Smooth muscle cell (in vitro differentiated cells): ENCODE measurements around the gene KLHL30. TPM values are rescaled to one million over a fixed set of nuclear protein-coding genes. Genes with fewer than 3 reads are reported as not detected.

ENCODE experiments used
- DNase-seq: peaks from one replicate; lab custom pipeline; 2025; ENCODE audit not compliant: unreplicated experiment; lab: John Stamatoyannopoulos, UW
- H2AFZ ChIP-seq: fragments of 200-600 bp; sonication (generic); 2 replicates; pipeline ENCODE4 v1.6.0; 2016; ENCODE audit warnings: antibody characterized with exemption, low read depth, mild to moderate bottlenecking
- H3F3A ChIP-seq: fragments of 200-600 bp; sonication (generic); 2 replicates; pipeline ENCODE4 v1.6.0; 2017; ENCODE audit warnings: antibody characterized with exemption, low read depth
- H3K27ac ChIP-seq: fragments of 200-600 bp; sonication (generic); 2 replicates; pipeline ENCODE4 v1.5.1; 2016; ENCODE audit warnings: low read depth, mild to moderate bottlenecking
- H3K27me3 ChIP-seq: fragments of 200-600 bp; sonication (generic); 2 replicates; pipeline ENCODE4 v1.6.1; 2016; ENCODE audit warnings: low read depth, mild to moderate bottlenecking
- H3K36me3 ChIP-seq: fragments of 200-600 bp; sonication (generic); 2 replicates; pipeline ENCODE4 v1.5.1; 2016; ENCODE audit warnings: low read depth
- H3K4me1 ChIP-seq: fragments of 200-600 bp; sonication (generic); 2 replicates; pipeline ENCODE4 v1.5.1; 2016; ENCODE audit warnings: low read depth
- H3K4me2 ChIP-seq: fragments of 200-600 bp; sonication (generic); 2 replicates; pipeline ENCODE4 v1.6.0; 2016; ENCODE audit warnings: mild to moderate bottlenecking
- H3K4me3 ChIP-seq: fragments of 200-600 bp; sonication (generic); 2 replicates; pipeline ENCODE4 v1.5.1; 2016; ENCODE audit warnings: mild to moderate bottlenecking
- H3K79me2 ChIP-seq: fragments of 200-600 bp; sonication (generic); 2 replicates; pipeline ENCODE4 v1.6.0; 2016; ENCODE audit warnings: low read depth, mild to moderate bottlenecking
- H3K9ac ChIP-seq: fragments of 200-600 bp; sonication (generic); 2 replicates; pipeline ENCODE4 v1.6.0; 2016; ENCODE audit warnings: low read depth
- H3K9me3 ChIP-seq: fragments of 200-600 bp; sonication (generic); replicated peaks from 2 replicates; pipeline ENCODE4 v1.5.1; 2016; ENCODE audit warnings: low read depth
- H4K20me1 ChIP-seq: fragments of 200-600 bp; sonication (generic); 2 replicates; pipeline ENCODE4 v1.6.0; 2016; ENCODE audit warnings: low read depth
- WGBS: methylation state at CpG from one replicate; pipeline ENCODE4 v1.1.7; 2016; ENCODE audit warnings: low lambda C conversion rate; 5-methylcytosine and 5-hydroxymethylcytosine counted together
- polyA plus RNA-seq: library from polyadenylated mRNA; unstranded; fragments of >200 nt; fragmentation: Nextera tagmentation; extraction: Ambion mirVana; gene quantifications from 2 replicates; pipeline ENCODE4 v1.2.1, GENCODE V29; 2016
- total RNA-seq: library from RNA; depleted of rRNA; stranded (reverse); fragments of >200 nt; gene quantifications from 2 replicates; pipeline ENCODE4 v1.2.3, GENCODE V29; 2014
- TF ChIP-seq, protein P1 (sequence below): fragments of 200-600 bp; sonication (generic); IDR thresholded peaks from 2 replicates; pipeline ENCODE4 v1.5.1; 2017; ENCODE audit warnings: borderline replicate concordance, mild to moderate bottlenecking, antibody characterized with exemption; ENCODE audit not compliant: insufficient read depth, poor library complexity, severe bottlenecking

The KLHL30 gene
- total and polyA plus RNA-seq, 2 experiments from 2014 or later, result 0.31 TPM; not detected in 1

GRCh38 chr2:238127165-238128060 lies 11.1 kb upstream of the KLHL30 start:
- Histone ChIP-seq H3K27ac (no peak overlapping the region), H3K4me3 (no peak overlapping the region), H3K9me3 (no peaks in the 10 kb centered on the region), H3K4me2 (no peak overlapping the region), H3K9ac (no peak overlapping the region), H3K36me3 (no peaks in the 10 kb centered on the region), H2AFZ (no peak overlapping the region), H3K4me1 (no peaks in the 10 kb centered on the region), H3K27me3 (no peaks in the 10 kb centered on the region), H4K20me1 (no peaks in the 10 kb centered on the region), H3F3A (no peaks in the 10 kb centered on the region), H3K79me2 (no peaks in the 10 kb centered on the region)
- no peak for DNase-seq
- WGBS, result 86% methylated on average over 23 of the region's 36 CpGs
- TF ChIP-seq, protein P1, sequence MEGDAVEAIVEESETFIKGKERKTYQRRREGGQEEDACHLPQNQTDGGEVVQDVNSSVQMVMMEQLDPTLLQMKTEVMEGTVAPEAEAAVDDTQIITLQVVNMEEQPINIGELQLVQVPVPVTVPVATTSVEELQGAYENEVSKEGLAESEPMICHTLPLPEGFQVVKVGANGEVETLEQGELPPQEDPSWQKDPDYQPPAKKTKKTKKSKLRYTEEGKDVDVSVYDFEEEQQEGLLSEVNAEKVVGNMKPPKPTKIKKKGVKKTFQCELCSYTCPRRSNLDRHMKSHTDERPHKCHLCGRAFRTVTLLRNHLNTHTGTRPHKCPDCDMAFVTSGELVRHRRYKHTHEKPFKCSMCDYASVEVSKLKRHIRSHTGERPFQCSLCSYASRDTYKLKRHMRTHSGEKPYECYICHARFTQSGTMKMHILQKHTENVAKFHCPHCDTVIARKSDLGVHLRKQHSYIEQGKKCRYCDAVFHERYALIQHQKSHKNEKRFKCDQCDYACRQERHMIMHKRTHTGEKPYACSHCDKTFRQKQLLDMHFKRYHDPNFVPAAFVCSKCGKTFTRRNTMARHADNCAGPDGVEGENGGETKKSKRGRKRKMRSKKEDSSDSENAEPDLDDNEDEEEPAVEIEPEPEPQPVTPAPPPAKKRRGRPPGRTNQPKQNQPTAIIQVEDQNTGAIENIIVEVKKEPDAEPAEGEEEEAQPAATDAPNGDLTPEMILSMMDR, result no peak

- no peak for DNase-seq
- H3K4me2 ChIP-seq, result no peak overlapping the region
These were observed 10.4 kb upstream of the KLHL30 start for GRCh38 chr2:238128061-238128440.

GRCh38 chr2:238128534-238129001 lies 9.9 kb upstream of the KLHL30 start:
- DNase-seq, result no peak
- Histone ChIP-seq H4K20me1 (no peaks in the 10 kb centered on the region), H3K27me3 (no peaks in the 10 kb centered on the region), H3K27ac (no peak overlapping the region), H3K9ac (no peak overlapping the region), H3K4me3 (no peak overlapping the region), H3K79me2 (no peaks in the 10 kb centered on the region), H2AFZ (no peak overlapping the region), H3K9me3 (no peaks in the 10 kb centered on the region), H3K4me1 (no peaks in the 10 kb centered on the region), H3F3A (no peaks in the 10 kb centered on the region), H3K4me2 (no peak overlapping the region), H3K36me3 (no peaks in the 10 kb centered on the region)
- TF ChIP-seq, protein P1, result no peak
- WGBS, result 61% methylated on average over 19 of the region's 30 CpGs

More at GRCh38 chr2:238128061-238128440, 10.4 kb upstream of the KLHL30 start:
- H3K79me2 ChIP-seq, result no peaks in the 10 kb centered on the region
- no peak overlapping the region for H2AFZ ChIP-seq
- no peak overlapping the region for H3K27ac ChIP-seq
- TF ChIP-seq, protein P1, result no peak
- H4K20me1 ChIP-seq, result no peaks in the 10 kb centered on the region
- H3K9me3 ChIP-seq, result no peaks in the 10 kb centered on the region
- no peaks in the 10 kb centered on the region for H3K36me3 ChIP-seq
- H3K4me3 ChIP-seq, result no peak overlapping the region
- H3F3A ChIP-seq, result no peaks in the 10 kb centered on the region
- no peak overlapping the region for H3K9ac ChIP-seq
- H3K4me1 ChIP-seq, result no peaks in the 10 kb centered on the region
- 90% methylated on average over 22 of the region's 22 CpGs for WGBS
- H3K27me3 ChIP-seq, result no peaks in the 10 kb centered on the region
